Panc1 (cell line): Measurements from ENCODE around the gene RNF17. TPM values are rescaled to one million over a fixed set of nuclear protein-coding genes. Genes with fewer than 3 reads are reported as not detected.

Experiments used
- ATAC-seq: fragments of 200-7000 bp; cut with Tn5 transposase; 2 replicates; pipeline ENCODE4 v1.9.1; 2020; ENCODE audit warnings: mild to moderate bottlenecking, moderate library complexity
- BruUV-seq: library from RNA; stranded (reverse); fragments of 400-500 nt; replicated peaks from 2 replicates; lab custom pipeline; 2021; lab: Mats Ljungman, UMichigan
- CTCF ChIA-PET: fragments of 300-600 bp; sonication (Branson Sonifier 250); formaldehyde crosslinking; loops from one replicate; lab custom pipeline; 2022; ENCODE audit warnings: antibody characterized with exemption; lab: Charles Lee
- POLR2A ChIA-PET: fragments of 300-600 bp; sonication (Branson Sonifier 250); formaldehyde crosslinking; loops from one replicate; lab custom pipeline; 2022; ENCODE audit warnings: antibody characterized with exemption; lab: Charles Lee
- DNase-seq: peaks from one replicate; pipeline ENCODE4 v3.0.0-alpha.2; 2010; ENCODE audit warnings: low read depth, low spot score
- H3K27ac ChIP-seq: 2 replicates; pipeline ENCODE4 v1.5.1; 2011; ENCODE audit warnings: mild to moderate bottlenecking, low read length, inconsistent platforms
- H3K27me3 ChIP-seq: fragments of 200-500 bp; sonication (Bioruptor generic); 2 replicates; pipeline ENCODE4 v1.6.0; 2014; ENCODE audit warnings: low read length, inconsistent platforms; ENCODE audit not compliant: control insufficient read depth, insufficient read depth
- H3K36me3 ChIP-seq: fragments of 200-500 bp; sonication (Bioruptor generic); 2 replicates; pipeline ENCODE4 v1.5.1; 2014; ENCODE audit warnings: inconsistent platforms, mild to moderate bottlenecking, low read length, moderate library complexity; ENCODE audit not compliant: control insufficient read depth, insufficient read depth
- H3K4me1 ChIP-seq: 2 replicates; pipeline ENCODE4 v1.5.1; 2011; ENCODE audit warnings: inconsistent platforms, mild to moderate bottlenecking, low read length, moderate library complexity; ENCODE audit not compliant: control insufficient read depth, insufficient read depth
- H3K4me3 ChIP-seq, 2 experiments: 2 replicates each; pipeline ENCODE4 v1.5.1; 2011 to 2012; ENCODE audit warnings: low read depth in 2 of 2, low read length in 2 of 2, mild to moderate bottlenecking in 2 of 2, inconsistent platforms in 1 of 2, moderate library complexity in 1 of 2
- H3K9me3 ChIP-seq: fragments of 200-500 bp; sonication (Bioruptor generic); 2 replicates; pipeline ENCODE4 v1.5.1; 2014; ENCODE audit warnings: low read depth, mild to moderate bottlenecking, inconsistent platforms, low read length, moderate library complexity; ENCODE audit not compliant: control insufficient read depth, insufficient read depth
- POLR2AphosphoS5 ChIP-seq: IDR thresholded peaks from 2 replicates; pipeline ENCODE4 v1.6.1; 2012; ENCODE audit warnings: mild to moderate bottlenecking, low read depth, low read length, moderate library complexity
- SIN3A ChIP-seq: IDR thresholded peaks from 2 replicates; pipeline ENCODE4 v1.6.1; 2012; ENCODE audit warnings: low read depth, mild to moderate bottlenecking, low read length, moderate library complexity, borderline replicate concordance; ENCODE audit not compliant: insufficient read depth
- TCF7L2 ChIP-seq: IDR thresholded peaks from 2 replicates; pipeline ENCODE4 v1.6.1; 2011; ENCODE audit warnings: mild to moderate bottlenecking, low read depth, low read length, inconsistent platforms
- in situ Hi-C: cut with HindIII; loops from 2 replicates; pipeline ENCODE4 v1.10.0; 2016; ENCODE audit warnings: low sequenced_read_pairs, low pct_unique_long_range_greater_than_20kb
- intact Hi-C: fragments of 100-400 bp; cut with micrococcal nuclease; formaldehyde crosslinking; loops from one replicate; pipeline ENCODE4 v1.10.0; 2022; ENCODE audit not compliant: unreplicated experiment
- total RNA-seq: library from RNA; stranded (reverse); gene quantifications from one replicate; pipeline ENCODE4 v1.2.1, GENCODE V29; 2021; ENCODE audit not compliant: unreplicated experiment
- TF ChIP-seq, protein P1 (sequence below), 2 experiments: IDR thresholded peaks; 2 replicates each; pipeline ENCODE4 v1.6.1; 2011 to 2012; ENCODE audit warnings: low read depth in 2 of 2, control low read depth in 1 of 2, low read length in 1 of 2, mild to moderate bottlenecking in 1 of 2, moderate library complexity in 1 of 2; ENCODE audit not compliant: insufficient read depth in 1 of 2
- TF ChIP-seq, protein P2 (sequence below): fragments of 450-650 bp; IDR thresholded peaks from 2 replicates; pipeline ENCODE4 v1.5.1; 2017; ENCODE audit warnings: mild to moderate bottlenecking

RNF17 gene
- total RNA-seq, 1 experiment from 2014 or later = not detected

DNA sequence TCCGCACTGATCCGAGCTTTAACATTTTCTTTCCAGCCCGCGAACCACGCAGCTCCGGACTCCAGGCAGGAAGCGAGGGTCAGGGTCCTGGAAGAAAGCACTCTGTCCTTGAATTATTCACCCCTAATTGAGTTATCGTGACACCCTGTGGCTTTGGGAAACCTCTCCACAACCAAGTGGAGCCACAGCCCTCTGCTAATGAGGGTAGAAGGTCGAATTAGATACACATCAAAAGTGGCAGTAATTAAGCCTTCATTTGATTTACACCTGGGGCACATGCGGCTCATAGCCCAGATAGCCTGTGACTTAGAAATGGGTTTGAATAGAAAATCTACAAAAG lies 15.9 kb upstream of the RNF17 start:
- Histone ChIP-seq H3K27ac (no peak overlapping the region), H3K9me3 (no peaks in the 10 kb centered on the region), H3K36me3 (no peaks in the 10 kb centered on the region), H3K4me1 (no peaks in the 10 kb centered on the region), H3K4me3 (peak overlapping the region; percentile 36 to 42), H3K27me3 (no peaks in the 10 kb centered on the region)
- in situ Hi-C loops (no loop called here), intact Hi-C loops (no loop called here)
- DNase-seq = no peak
- ChIA-PET POLR2A (no interaction called here), CTCF (no interaction called here)
- no peak for ATAC-seq
- BruUV-seq = no TSS peak
- TF ChIP-seq TCF7L2 (no peak), SIN3A (no peak), POLR2AphosphoS5 (no peak)
- TF ChIP-seq, protein P1, sequence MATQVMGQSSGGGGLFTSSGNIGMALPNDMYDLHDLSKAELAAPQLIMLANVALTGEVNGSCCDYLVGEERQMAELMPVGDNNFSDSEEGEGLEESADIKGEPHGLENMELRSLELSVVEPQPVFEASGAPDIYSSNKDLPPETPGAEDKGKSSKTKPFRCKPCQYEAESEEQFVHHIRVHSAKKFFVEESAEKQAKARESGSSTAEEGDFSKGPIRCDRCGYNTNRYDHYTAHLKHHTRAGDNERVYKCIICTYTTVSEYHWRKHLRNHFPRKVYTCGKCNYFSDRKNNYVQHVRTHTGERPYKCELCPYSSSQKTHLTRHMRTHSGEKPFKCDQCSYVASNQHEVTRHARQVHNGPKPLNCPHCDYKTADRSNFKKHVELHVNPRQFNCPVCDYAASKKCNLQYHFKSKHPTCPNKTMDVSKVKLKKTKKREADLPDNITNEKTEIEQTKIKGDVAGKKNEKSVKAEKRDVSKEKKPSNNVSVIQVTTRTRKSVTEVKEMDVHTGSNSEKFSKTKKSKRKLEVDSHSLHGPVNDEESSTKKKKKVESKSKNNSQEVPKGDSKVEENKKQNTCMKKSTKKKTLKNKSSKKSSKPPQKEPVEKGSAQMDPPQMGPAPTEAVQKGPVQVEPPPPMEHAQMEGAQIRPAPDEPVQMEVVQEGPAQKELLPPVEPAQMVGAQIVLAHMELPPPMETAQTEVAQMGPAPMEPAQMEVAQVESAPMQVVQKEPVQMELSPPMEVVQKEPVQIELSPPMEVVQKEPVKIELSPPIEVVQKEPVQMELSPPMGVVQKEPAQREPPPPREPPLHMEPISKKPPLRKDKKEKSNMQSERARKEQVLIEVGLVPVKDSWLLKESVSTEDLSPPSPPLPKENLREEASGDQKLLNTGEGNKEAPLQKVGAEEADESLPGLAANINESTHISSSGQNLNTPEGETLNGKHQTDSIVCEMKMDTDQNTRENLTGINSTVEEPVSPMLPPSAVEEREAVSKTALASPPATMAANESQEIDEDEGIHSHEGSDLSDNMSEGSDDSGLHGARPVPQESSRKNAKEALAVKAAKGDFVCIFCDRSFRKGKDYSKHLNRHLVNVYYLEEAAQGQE (IDR thresholded peaks at IDR 0.05; ENCODE audit: insufficient read depth in 1 of 2, low read depth in 2 of 2, low read length in 1 of 2) = no peak
- TF ChIP-seq, protein P2, sequence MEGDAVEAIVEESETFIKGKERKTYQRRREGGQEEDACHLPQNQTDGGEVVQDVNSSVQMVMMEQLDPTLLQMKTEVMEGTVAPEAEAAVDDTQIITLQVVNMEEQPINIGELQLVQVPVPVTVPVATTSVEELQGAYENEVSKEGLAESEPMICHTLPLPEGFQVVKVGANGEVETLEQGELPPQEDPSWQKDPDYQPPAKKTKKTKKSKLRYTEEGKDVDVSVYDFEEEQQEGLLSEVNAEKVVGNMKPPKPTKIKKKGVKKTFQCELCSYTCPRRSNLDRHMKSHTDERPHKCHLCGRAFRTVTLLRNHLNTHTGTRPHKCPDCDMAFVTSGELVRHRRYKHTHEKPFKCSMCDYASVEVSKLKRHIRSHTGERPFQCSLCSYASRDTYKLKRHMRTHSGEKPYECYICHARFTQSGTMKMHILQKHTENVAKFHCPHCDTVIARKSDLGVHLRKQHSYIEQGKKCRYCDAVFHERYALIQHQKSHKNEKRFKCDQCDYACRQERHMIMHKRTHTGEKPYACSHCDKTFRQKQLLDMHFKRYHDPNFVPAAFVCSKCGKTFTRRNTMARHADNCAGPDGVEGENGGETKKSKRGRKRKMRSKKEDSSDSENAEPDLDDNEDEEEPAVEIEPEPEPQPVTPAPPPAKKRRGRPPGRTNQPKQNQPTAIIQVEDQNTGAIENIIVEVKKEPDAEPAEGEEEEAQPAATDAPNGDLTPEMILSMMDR = no peak

DNA sequence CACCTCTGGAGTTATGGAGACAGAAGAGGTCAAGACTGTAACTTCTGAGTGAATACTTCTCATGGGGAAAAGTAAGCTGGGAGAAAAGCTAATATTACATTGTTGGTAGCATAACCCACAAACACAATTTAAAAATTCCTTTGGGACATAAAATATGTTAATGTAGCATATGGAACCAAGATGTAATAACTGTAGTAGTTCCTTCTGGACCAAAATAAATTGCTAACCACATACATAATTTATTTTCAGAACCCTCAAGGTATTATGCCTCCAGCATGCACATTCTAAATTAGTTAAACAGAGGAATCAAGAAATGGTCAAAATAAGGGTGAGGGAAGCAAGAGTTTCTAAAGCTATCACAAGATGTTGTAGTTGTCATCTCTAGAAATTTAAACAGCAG lies 4.8 kb upstream of the RNF17 start:
- in situ Hi-C loops (no loop called here), intact Hi-C loops (no loop called here)
- no TSS peak for BruUV-seq
- H3K36me3 ChIP-seq = no peaks in the 10 kb centered on the region
- H3K27me3 ChIP-seq = peaks cover 3% of the 10 kb centered on the region; the same call in 1 of the 2 replicates
- ChIA-PET CTCF (no interaction called here), POLR2A (no interaction called here)
- no peak overlapping the region for H3K4me3 ChIP-seq
- DNase-seq = no peak
- TF ChIP-seq, protein P1 (IDR thresholded peaks at IDR 0.05; ENCODE audit: insufficient read depth in 1 of 2, low read depth in 2 of 2, low read length in 1 of 2) = no peak
- no peak for TF ChIP-seq SIN3A
- TF ChIP-seq, protein P2 = no peak
- TF ChIP-seq POLR2AphosphoS5 = no peak
- no peak for TF ChIP-seq TCF7L2
- ATAC-seq = no peak
- H3K27ac ChIP-seq = no peak overlapping the region
- H3K4me1 ChIP-seq = no peaks in the 10 kb centered on the region
- no peaks in the 10 kb centered on the region for H3K9me3 ChIP-seq
